Neural progenitor cell (in vitro differentiated cells): Measurements from ENCODE around the gene WDR45B.

Experiments used
- CTCF ChIP-seq: fragments of 200-600 bp; sonication (generic); IDR thresholded peaks from 2 replicates; pipeline ENCODE4 v1.5.1; 2017; ENCODE audit warnings: antibody characterized with exemption, mild to moderate bottlenecking
- EZH2phosphoT487 ChIP-seq: fragments of 200-600 bp; sonication (generic); IDR thresholded peaks from 2 replicates; pipeline ENCODE4 v1.6.1; 2017; ENCODE audit warnings: antibody characterized with exemption

- TF ChIP-seq CTCF, result no peak
- no peak for TF ChIP-seq EZH2phosphoT487
Observed at GRCh38 chr17:82613283-82614094, 34.8 kb downstream of the WDR45B start.
